Measurements from ENCODE around the gene ATP5MG.

The ATP5MG gene, protein sequence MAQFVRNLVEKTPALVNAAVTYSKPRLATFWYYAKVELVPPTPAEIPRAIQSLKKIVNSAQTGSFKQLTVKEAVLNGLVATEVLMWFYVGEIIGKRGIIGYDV

GRCh38 chr11:118401151-118401879 lies at the start of gene ATP5MG:
Gene ATP5MG (plus strand): TSS chr11:118401606. CDS start chr11:118401666, 60 bp downstream.
- TF ChIP-seq, protein P1, sequence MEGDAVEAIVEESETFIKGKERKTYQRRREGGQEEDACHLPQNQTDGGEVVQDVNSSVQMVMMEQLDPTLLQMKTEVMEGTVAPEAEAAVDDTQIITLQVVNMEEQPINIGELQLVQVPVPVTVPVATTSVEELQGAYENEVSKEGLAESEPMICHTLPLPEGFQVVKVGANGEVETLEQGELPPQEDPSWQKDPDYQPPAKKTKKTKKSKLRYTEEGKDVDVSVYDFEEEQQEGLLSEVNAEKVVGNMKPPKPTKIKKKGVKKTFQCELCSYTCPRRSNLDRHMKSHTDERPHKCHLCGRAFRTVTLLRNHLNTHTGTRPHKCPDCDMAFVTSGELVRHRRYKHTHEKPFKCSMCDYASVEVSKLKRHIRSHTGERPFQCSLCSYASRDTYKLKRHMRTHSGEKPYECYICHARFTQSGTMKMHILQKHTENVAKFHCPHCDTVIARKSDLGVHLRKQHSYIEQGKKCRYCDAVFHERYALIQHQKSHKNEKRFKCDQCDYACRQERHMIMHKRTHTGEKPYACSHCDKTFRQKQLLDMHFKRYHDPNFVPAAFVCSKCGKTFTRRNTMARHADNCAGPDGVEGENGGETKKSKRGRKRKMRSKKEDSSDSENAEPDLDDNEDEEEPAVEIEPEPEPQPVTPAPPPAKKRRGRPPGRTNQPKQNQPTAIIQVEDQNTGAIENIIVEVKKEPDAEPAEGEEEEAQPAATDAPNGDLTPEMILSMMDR (IDR thresholded peaks at IDR 0.05; ENCODE audit: low read length, missing control alignments) = no peak
- DNase-seq (ENCODE audit: low read depth) = peak; percentile 94
- peak within 1 kb of the TSS; percentile 80 for H3K4me3 ChIP-seq (replicated peaks; ENCODE audit: low read depth, low read length)

DNA sequence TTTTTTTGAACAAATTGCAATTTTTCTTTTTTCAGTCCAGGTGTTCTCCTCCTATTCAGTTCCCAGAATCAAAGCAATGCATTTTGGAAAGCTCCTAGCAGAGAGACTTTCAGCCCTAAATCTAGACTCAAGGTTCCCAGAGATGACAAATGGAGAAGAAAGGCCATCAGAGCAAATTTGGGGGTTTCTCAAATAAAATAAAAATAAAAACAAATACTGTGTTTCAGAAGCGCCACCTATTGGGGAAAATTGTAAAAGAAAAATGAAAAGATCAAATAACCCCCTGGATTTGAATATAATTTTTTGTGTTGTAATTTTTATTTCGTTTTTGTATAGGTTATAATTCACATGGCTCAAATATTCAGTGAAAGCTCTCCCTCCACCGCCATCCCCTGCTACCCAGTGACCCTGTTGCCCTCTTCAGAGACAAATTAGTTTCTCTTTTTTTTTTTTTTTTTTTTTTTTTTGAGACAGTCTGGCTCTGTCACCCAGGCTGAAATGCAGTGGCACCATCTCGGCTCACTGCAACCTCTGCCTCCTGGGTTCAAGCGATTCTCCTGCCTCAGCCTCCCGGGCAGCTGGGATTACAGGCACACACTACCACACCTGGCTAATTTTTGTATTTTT lies 48.2 kb upstream of the ATP5MG start:
- H3K4me3 ChIP-seq (replicated peaks; ENCODE audit: low read depth, low read length) = no peak overlapping the region
- DNase-seq (ENCODE audit: low read depth) = peak; percentile 47
- TF ChIP-seq, protein P1 (IDR thresholded peaks at IDR 0.05; ENCODE audit: low read length, missing control alignments) = peak; percentile 46

GRCh38 chr11:118358071-118358470 lies 43.3 kb upstream of the ATP5MG start:
- TF ChIP-seq, protein P1 (IDR thresholded peaks at IDR 0.05; ENCODE audit: low read length, missing control alignments) = no peak
- DNase-seq (ENCODE audit: low read depth) = no peak
- H3K4me3 ChIP-seq (replicated peaks; ENCODE audit: low read depth, low read length) = no peak overlapping the region

- peak; percentile 96 for DNase-seq (ENCODE audit: low read depth)
- TF ChIP-seq, protein P1 (IDR thresholded peaks at IDR 0.05; ENCODE audit: low read length, missing control alignments) = no peak
- peak within 1 kb of the TSS; percentile 98 for H3K4me3 ChIP-seq (replicated peaks; ENCODE audit: low read depth, low read length)
These were observed 42.0 kb upstream of the ATP5MG start, which contains the start of gene UBE4A for GRCh38 chr11:118359295-118359958. Gene UBE4A (plus strand): TSS chr11:118359600. CDS start chr11:118365081, 5,481 bp downstream.

DNA sequence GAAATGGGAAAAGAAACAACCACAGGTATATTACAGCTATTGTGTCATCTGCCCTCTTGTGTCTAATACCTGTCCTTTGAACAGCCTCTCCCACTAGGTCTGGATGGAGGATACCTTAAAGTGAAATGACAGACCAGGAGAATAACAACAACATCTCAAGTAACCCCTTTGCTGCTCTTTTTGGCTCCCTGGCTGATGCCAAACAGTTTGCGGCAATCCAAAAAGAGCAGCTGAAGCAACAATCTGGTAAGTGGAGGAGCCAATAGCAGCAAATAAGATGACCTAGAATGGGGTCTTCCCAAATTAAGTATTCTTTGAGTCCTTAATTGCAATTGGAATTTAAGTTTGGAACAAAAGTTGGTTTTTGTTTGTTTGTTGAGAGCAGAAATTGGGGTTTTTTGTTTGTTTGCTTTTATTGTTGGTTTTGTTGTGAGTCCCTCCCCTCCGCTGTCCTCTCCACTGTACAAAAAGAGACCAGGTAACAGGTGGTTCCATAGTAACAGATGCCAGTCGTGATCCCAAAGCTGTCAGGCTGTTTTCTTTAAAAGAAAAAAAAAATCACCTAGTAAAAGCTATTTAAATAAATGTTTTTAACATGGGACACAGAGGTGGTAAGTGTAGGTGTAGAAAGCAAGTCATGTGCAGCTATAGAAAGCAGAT lies 36.3 kb upstream of the ATP5MG start:
- TF ChIP-seq, protein P1 (IDR thresholded peaks at IDR 0.05; ENCODE audit: low read length, missing control alignments) = no peak
- no peak for DNase-seq (ENCODE audit: low read depth)
- H3K4me3 ChIP-seq (replicated peaks; ENCODE audit: low read depth, low read length) = no peak overlapping the region

GRCh38 chr11:118366287-118366686 lies 35.1 kb upstream of the ATP5MG start:
- TF ChIP-seq, protein P1 (IDR thresholded peaks at IDR 0.05; ENCODE audit: low read length, missing control alignments) = no peak
- no peak for DNase-seq (ENCODE audit: low read depth)
- no peak overlapping the region for H3K4me3 ChIP-seq (replicated peaks; ENCODE audit: low read depth, low read length)

Data from fibroblast of pulmonary artery (primary cell).